ENCODE measurements around the gene SMURF2. TPM values are rescaled to one million over a fixed set of nuclear protein-coding genes. Genes with fewer than 3 reads are reported as not detected.
A peak's percentile ranks its signal among the peaks of the same experiment; 100 is the strongest.

SMURF2 gene
- total RNA-seq, 1 experiment from 2014 or later = 76.6 TPM

DNA sequence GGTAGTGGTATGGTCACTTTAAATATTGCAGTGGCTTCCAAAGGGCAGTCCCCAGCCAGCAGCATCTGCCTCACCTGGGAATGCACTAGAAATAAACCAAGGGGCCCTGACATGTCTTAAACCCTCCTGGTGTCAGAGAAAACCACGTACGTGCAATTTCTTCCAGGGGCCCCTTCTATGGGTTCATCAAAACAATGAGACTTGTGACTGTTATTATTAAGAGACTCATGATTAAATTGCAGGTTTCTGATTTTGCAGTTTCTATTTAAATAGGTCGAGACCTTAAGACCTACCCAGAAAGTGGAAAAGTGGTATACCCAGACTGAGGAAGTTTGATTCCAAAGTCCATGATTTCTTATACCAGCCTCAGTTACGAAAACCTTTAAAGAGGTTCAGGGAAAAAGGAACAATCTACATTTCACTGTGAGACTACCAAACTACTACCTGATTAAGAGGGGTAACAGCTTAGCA, 164.5 kb downstream of the SMURF2 start:
- intact Hi-C loops (cut with micrococcal nuclease) = loop anchor here (1.0 kb wide), 1 partner anchor 9 kb away; the partner anchor contains the start of genes CEP95 and DDX5
- Histone ChIP-seq H3K9me3 (ENCODE audit: low read length) (no peaks in the 10 kb centered on the region), H3K27me3 (ENCODE audit: low read length) (no peaks in the 10 kb centered on the region), H3K9me2 (replicated peaks; ENCODE audit: low read length) (no peaks in the 10 kb centered on the region), H3K4me1 (ENCODE audit: insufficient read depth, low read length) (peaks cover 70% of the 10 kb centered on the region), H3K36me3 (ENCODE audit: low read depth, low read length) (peaks cover 53% of the 10 kb centered on the region), H3K9ac (ENCODE audit: low read length) (peak overlapping the region; percentile 77), H3K4me3 (ENCODE audit: low read length) (peak overlapping the region; percentile 86), H3F3A (ENCODE audit: low read length, unreplicated experiment) (peaks cover 50% of the 10 kb centered on the region), H3K4me2 (ENCODE audit: low read length) (peak overlapping the region; percentile 93), H2AFZ (ENCODE audit: low read length) (no peak overlapping the region), H3K27ac (ENCODE audit: low read length) (peak overlapping the region; percentile 68), H4K20me1 (ENCODE audit: low read length) (peaks cover 47% of the 10 kb centered on the region), H3K79me2 (ENCODE audit: low read length) (peaks cover 65% of the 10 kb centered on the region)
- BruUV-seq (replicated peaks) = no TSS peak
- TF ChIP-seq, protein P1, sequence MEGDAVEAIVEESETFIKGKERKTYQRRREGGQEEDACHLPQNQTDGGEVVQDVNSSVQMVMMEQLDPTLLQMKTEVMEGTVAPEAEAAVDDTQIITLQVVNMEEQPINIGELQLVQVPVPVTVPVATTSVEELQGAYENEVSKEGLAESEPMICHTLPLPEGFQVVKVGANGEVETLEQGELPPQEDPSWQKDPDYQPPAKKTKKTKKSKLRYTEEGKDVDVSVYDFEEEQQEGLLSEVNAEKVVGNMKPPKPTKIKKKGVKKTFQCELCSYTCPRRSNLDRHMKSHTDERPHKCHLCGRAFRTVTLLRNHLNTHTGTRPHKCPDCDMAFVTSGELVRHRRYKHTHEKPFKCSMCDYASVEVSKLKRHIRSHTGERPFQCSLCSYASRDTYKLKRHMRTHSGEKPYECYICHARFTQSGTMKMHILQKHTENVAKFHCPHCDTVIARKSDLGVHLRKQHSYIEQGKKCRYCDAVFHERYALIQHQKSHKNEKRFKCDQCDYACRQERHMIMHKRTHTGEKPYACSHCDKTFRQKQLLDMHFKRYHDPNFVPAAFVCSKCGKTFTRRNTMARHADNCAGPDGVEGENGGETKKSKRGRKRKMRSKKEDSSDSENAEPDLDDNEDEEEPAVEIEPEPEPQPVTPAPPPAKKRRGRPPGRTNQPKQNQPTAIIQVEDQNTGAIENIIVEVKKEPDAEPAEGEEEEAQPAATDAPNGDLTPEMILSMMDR (conservative IDR thresholded peaks at IDR 0.05; ENCODE audit: low read depth, low read length) = no peak
- TF ChIP-seq EZH2phosphoT487 (IDR thresholded peaks at IDR 0.05; ENCODE audit: borderline replicate concordance, low read length) (no peak), EZH2 (IDR thresholded peaks at IDR 0.05; ENCODE audit: low read length, unreplicated experiment) (no peak)
- DNase-seq (no peak), ATAC-seq (no peak)
- ChIA-PET CTCF (interaction anchor here (0.9 kb wide), 1 partner anchor 9 kb away, joined by 6 read pairs; the partner anchor contains the start of gene CEP95), POLR2A (ENCODE audit: unreplicated experiment) (interaction anchor here (0.6 to 1.7 kb wide), 2 partner anchors 8 to 78 kb away, joined by 3 to 50 read pairs; partner anchors contain the start of genes CEP95 and DDX5)

DNA sequence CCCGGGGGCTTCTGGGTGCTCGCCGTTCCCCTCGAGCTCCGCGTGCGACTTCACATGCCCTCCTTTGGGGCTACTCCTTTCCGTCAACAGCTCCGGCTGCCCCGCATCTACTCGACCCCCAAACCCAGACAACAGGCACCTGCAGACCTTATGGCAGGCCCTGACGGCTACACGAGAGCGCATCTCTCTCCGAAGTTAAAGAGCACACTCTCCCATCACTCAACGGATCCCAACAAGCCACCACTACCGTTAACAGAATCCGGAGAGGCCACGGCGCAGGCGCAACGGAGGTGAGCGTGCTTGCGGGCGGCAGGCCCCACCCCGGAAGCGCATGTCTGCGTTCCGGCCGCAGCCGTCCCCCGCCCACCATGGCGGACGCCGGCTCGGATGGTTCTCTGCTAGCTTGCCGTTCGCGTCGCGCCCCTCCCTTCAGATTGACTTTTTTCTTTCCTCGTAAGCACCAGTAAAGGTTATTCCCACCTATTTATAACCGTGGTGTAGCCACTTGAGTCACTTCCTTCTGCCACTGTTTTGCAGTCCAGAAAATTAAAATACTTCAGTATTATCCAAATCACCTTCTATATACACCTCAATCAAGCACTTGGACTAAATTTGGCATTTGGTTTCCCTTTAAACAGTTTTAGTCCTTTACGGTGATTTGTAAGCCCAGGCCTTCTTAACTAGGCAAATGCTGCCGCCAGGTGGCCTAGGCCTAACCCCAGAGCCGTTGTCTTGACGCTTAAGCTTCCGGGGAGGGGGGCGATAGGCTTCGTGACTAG, 165.1 kb downstream of the SMURF2 start, which contains the start of gene POLG2:
POLG2 (minus strand) TSS at position 269 of the 779 bp plus-strand sequence; CDS start at position 183, 86 bp downstream.
- Histone ChIP-seq H3K36me3 (ENCODE audit: low read depth, low read length) (peaks cover 51% of the 10 kb centered on the region), H3K4me2 (ENCODE audit: low read length) (peak within 1 kb of the TSS; percentile 93), H3F3A (ENCODE audit: low read length, unreplicated experiment) (peaks cover 47% of the 10 kb centered on the region), H4K20me1 (ENCODE audit: low read length) (peaks cover 41% of the 10 kb centered on the region), H3K9me3 (ENCODE audit: low read length) (no peaks in the 10 kb centered on the region), H3K79me2 (ENCODE audit: low read length) (peaks cover 59% of the 10 kb centered on the region), H3K9ac (ENCODE audit: low read length) (peak within 1 kb of the TSS; percentile 77), H3K9me2 (replicated peaks; ENCODE audit: low read length) (no peaks in the 10 kb centered on the region), H3K4me3 (ENCODE audit: low read length) (peak within 1 kb of the TSS; percentile 86), H3K27ac (ENCODE audit: low read length) (peak within 1 kb of the TSS; percentile 68), H3K4me1 (ENCODE audit: insufficient read depth, low read length) (peaks cover 67% of the 10 kb centered on the region), H3K27me3 (ENCODE audit: low read length) (no peaks in the 10 kb centered on the region), H2AFZ (ENCODE audit: low read length) (peak within 1 kb of the TSS; percentile 65)
- ChIA-PET CTCF (interaction anchor here (0.7 to 1.1 kb wide), 3 partner anchors 10 to 78 kb away, joined by 3 to 6 read pairs (median 3); partner anchors contain the start of gene CEP95), POLR2A (ENCODE audit: unreplicated experiment) (interaction anchor here (0.5 to 1.7 kb wide), 3 partner anchors 9 to 607 kb away, joined by 4 to 50 read pairs (median 5); partner anchors contain the start of genes CEP95 and DDX5)
- DNase-seq (peak; percentile 98), ATAC-seq (peak; percentile 75)
- TSS peak; percentile 93 for BruUV-seq (replicated peaks)
- intact Hi-C loops (cut with micrococcal nuclease) = loop anchor here (1.0 kb wide), 1 partner anchor 9 kb away; the partner anchor contains the start of genes CEP95 and DDX5
- TF ChIP-seq, protein P1 (conservative IDR thresholded peaks at IDR 0.05; ENCODE audit: low read depth, low read length) = peak; percentile 85
- TF ChIP-seq EZH2phosphoT487 (IDR thresholded peaks at IDR 0.05; ENCODE audit: borderline replicate concordance, low read length) = no peak
- TF ChIP-seq EZH2 (IDR thresholded peaks at IDR 0.05; ENCODE audit: low read length, unreplicated experiment) = no peak
